Astrocyte of the spinal cord (primary cell): ENCODE data around the gene MRPS10.
"Not testable (repeated sequence)": the region's sequence is repeated elsewhere in the genome, so short reads cannot be mapped to it uniquely, and the experiment has no call there.

Source experiments
- DNase-seq: peaks from one replicate; pipeline ENCODE4 v3.0.0; 2011; ENCODE audit warnings: low read depth, low spot score
- H3K4me3 ChIP-seq: 2 replicates; pipeline ENCODE4 v1.5.1; 2011; ENCODE audit warnings: low read depth, mild to moderate bottlenecking, low read length, moderate library complexity
- CTCF ChIP-seq: IDR thresholded peaks from 2 replicates; pipeline ENCODE4 v1.5.1; 2012; ENCODE audit warnings: low read depth, mild to moderate bottlenecking, low read length, inconsistent platforms
- in situ Hi-C: cut with HindIII; loops from 2 replicates; pipeline ENCODE4 v1.10.0; 2017; ENCODE audit warnings: low sequenced_read_pairs

MRPS10 gene

GRCh38 chr6:42195415-42195814, 22.2 kb downstream of the MRPS10 start:
- no peak for TF ChIP-seq CTCF
- DNase-seq, result no peak
- no peak overlapping the region for H3K4me3 ChIP-seq
- in situ Hi-C loops, result no loop called here

- no peak for DNase-seq
- no peak for TF ChIP-seq CTCF
- no peak overlapping the region for H3K4me3 ChIP-seq
- in situ Hi-C loops, result no loop called here
Measured at GRCh38 chr6:42194056-42194455, 23.6 kb downstream of the MRPS10 start.

GRCh38 chr6:42193491-42193894, 24.2 kb downstream of the MRPS10 start:
- no peak for TF ChIP-seq CTCF
- DNase-seq, result no peak
- in situ Hi-C loops, result no loop called here
- H3K4me3 ChIP-seq, result no peak overlapping the region

DNA sequence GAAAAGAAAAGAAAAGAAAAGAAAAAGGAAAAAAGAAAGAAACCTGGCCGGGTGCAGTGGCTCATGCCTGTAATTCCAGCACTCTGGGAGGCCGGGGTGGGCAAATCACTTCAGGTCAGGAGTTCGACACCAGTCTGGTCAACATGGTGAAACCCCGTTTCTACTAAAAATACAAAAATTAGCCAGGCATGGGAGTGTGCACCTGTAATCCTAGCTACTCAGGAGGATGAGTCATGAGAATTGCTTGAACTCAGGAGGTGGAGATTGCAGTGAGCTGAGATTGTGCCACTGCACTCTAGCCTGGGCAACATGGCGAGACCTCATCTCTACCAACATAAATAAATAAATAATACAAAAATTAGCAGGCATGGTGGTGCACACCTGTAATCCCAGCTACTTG, 25.3 kb downstream of the MRPS10 start:
- H3K4me3 ChIP-seq, DNase-seq, in situ Hi-C loops: not testable (repeated sequence)

- peak; percentile 56 for DNase-seq
- TF ChIP-seq CTCF, result no peak
- H3K4me3 ChIP-seq, result no peak overlapping the region
- in situ Hi-C loops, result no loop called here
Measured at GRCh38 chr6:42190554-42191183, 27.0 kb downstream of the MRPS10 start.

GRCh38 chr6:42188406-42188805, 29.3 kb downstream of the MRPS10 start:
- H3K4me3 ChIP-seq, result no peak overlapping the region
- no peak for DNase-seq
- in situ Hi-C loops, result no loop called here
- no peak for TF ChIP-seq CTCF

- no peak for DNase-seq
- H3K4me3 ChIP-seq, result no peak overlapping the region
- no peak for TF ChIP-seq CTCF
- in situ Hi-C loops, result no loop called here
Measured at GRCh38 chr6:42185597-42185996, 32.1 kb downstream of the MRPS10 start.
